GM18526 (cell line): Measurements from ENCODE around the gene MROH7.

Experiments
- POLR2A ChIP-seq: IDR thresholded peaks from 3 replicates; pipeline ENCODE4 v1.6.1; 2011; ENCODE audit not compliant: insufficient read length; ENCODE audit errors: extremely low read depth

Gene MROH7

GRCh38 chr1:54624466-54625464, 16.8 kb upstream of the MROH7 start:
- TF ChIP-seq POLR2A = no peak

DNA sequence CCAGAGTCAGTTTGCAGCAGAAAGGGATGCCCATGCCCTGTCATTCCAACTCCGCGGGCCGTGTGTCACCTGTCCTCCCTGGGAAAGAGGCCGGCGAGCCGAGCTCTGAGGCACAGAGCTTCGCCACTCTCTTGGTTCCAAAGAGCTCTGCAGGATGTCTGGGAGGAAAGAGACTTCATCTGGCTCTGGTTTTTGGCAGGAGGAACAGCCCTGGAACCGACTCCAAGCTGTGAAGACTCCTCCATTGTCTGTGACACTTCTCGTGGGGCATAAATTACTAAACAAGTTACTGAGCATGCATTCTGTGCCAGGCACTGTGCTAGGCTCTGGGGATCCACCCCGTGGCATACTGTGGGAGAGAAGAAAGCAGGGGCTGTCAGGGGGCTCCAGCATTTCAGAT, 14.4 kb upstream of the MROH7 start:
- TF ChIP-seq POLR2A = no peak

- no peak for TF ChIP-seq POLR2A
Measured at GRCh38 chr1:54640361-54640760, 1.2 kb upstream of the MROH7 start.

DNA sequence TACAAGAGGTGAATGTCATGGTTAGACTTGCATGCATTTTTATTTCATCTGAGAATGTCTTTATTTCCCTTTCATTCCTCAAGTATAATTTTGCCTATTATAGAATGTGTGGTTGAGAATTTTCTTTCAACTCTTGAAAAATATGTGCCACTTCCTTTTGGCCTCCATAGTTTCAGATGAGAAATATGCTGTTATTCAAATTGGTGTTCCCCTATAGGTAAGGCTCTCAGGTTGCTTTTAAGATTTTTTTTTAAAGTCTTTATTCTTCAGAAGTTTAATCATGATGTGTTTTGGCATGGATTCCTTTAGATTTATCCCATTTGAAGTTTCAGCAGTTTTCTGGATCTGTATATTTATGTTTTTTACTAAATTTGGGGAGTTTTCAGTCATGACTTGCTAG, 2.1 kb downstream of the MROH7 start:
- no peak for TF ChIP-seq POLR2A

DNA sequence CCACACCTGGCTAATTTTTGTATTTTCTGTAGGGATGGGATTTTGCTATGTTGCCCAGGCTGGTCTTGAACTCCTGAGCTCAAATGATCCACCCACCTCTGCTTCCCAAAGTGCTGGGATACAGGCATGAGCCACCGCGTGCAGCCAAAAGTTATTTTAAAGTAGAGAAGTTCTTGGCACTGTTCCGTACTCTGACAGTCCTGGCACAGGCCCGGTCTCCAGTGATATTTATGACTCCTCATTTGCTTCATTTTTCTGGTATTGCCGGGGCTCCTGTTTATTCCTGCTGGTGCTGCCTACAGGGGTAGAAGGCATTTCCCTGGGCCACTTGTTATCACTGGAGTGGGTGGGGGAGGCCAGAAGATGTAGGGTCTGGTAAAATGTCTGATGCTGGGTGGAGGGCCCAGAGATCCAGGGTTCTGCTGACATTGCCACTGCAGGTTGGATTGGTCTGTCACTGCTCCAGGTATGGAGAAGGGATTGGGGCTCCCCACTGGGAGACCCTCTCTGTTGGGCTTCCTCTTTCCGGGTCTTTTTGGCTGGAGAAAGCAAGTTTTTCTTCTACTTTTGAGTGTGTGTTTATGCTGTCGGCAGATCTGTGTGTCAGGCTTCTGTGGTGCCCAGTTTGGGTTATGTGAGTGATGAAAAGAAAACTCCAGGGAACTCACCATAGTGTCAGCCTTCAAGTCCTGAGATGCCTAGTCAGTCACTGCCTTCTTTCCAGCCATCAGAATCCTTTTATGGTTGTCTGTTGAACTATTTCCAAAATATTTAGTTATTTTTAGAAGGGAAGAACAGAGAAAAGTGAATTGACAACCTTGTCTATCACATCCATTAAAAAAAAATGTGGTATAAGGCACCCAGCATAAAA, 4.5 kb downstream of the MROH7 start:
- no peak for TF ChIP-seq POLR2A

- TF ChIP-seq POLR2A = no peak
Measured at GRCh38 chr1:54649130-54649898, 7.7 kb downstream of the MROH7 start.

DNA sequence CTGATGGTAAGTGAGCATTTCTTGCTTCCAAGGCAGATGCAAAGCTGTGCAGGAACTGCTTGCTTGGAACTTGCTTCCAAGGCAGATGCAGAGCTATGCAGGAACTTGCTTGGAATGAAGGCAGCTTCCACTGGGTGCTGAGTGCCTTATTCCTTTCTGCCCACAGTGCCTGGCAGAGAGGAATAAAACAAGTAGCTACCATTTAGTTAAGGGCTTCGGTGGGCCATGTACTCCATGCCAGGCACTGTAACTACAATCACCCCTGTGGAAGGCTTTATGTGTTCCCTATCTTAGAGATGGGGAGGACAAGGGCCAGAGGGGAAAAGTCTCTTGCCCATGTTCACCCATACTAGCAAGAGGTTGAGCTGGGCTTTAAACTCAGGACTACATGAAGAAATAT, 8.3 kb downstream of the MROH7 start:
- no peak for TF ChIP-seq POLR2A

GRCh38 chr1:54650417-54650816, 8.8 kb downstream of the MROH7 start:
- no peak for TF ChIP-seq POLR2A

DNA sequence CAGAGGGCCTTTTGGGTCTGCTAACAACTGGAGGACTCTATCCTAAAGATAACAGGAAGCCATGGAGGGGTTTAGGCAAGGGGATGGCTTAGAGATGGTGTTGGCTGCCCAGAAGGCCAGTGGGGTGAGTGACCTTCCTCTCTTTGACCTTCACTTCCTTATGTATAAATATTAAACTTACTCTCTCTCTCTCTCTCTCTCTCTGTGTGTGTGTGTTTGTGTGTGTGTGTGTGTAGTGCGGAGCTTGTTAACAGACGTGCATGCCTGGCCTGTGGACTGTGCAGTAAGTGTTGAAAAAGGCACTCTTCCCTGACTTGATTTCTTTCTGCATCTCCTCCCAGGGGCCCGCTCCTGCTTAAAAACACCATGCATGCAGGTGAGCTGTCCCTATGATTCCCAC, 10.0 kb downstream of the MROH7 start:
- no peak for TF ChIP-seq POLR2A

DNA sequence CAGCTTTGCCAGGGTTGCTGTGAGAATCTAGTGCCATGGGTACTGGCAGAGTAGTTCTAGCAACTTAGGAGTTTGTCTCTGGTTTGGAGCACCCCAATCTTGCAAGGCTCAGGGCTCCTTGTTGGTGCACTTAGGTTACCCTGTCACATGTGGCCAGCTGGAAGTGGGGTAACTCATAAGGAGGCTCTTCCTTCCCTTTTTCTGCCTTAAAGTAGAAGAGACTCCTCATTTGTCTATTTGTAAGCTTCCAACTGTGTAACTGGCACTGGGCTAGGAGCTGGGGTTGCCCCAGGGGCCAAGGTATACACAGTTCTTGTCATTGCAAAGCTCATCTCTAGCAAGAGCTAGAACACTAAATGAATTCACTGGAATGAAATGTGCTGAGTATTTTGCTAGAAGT, 10.6 kb downstream of the MROH7 start:
- no peak for TF ChIP-seq POLR2A

DNA sequence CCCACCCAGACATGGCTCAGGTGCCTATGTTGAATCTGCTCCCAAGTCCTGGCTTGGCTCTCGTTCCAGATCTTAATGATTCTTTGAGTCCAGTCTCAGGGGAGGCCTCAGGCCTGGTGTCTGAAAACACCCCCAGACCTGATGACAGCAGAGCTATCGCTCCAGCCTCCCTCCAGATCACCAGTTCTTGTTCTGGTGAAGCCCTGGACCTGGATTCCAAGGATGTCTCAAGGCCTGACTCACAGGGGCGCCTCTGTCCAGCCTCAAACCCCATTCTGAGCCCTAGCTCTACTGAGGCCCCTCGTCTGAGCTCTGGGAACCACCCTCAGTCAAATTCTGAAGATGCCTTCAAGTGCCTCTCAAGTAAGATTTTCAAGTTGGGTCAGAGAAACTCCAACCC, 11.4 kb downstream of the MROH7 start:
- no peak for TF ChIP-seq POLR2A

DNA sequence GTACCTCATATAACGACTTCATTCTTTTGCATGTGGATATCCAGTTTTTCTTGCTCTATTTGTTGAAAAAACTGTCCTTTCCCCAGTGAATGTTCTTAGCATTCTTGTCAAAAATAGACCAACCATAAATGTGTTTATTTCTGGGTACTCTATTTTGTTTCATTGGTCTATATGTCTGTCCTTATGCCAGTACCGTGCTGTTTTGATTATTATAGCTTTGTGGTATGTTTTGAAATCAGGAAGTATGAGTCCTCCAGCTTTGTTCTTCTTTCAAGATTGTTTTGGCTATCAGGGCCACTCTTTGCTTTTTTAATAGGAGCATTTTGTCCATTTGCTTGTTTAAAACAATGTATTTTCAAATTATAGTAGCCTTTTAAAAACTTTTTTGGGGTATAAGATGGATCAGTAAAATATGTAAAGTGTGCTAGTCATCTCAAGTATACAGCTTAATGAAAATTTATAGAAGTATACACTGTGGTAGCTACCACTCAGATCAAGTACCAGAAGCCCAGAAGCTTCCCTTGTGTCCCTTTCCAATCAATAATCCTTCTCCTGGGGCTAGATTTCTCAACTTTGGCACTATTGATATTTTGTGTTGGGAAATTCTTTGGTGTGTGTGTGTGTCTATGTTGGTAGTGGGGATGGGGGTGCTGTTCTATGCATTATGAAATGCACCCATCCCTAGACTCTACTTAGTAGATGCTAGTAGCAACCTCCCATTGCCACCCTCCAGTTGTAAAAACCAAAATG, 16.8 kb downstream of the MROH7 start:
- no peak for TF ChIP-seq POLR2A

DNA sequence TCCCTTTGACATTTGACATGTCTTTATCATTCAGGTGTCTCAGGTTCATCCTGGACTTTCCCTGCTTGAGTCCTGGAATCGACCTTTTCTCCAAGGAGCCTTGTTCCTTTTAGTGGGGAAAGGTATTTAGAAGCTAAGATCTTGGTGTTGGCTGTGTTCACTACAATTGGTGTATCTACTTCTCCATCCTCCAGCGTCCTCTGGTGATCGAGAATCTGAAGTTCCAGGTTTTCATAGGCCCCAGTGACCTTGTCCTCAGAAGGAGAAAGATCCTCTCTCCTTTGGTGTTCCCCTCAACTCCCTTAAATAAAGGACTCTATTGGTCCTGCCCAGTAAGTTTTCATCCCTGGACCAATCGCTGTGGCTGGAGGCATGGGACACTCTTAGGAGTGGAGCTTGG, 22.1 kb downstream of the MROH7 start:
- TF ChIP-seq POLR2A = no peak

DNA sequence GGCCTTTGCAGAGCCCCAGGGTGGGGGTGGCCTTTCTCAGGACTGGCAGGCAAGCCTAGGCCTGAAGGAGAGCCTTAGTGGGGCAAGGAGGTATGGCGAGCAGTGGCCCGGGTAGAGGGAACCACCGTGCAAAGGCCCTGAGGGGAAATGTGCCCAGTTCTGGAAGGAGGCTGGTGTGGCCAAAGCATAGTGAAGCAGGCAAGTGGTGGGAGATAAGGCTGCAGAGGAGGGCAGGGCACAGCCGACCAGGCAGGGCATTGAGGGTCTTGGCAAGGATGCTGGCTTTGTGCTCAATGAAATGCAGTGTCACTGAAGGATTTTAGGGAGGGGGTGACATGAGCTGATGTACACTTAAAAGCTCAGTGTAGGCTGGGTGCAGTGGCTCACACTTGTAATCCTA, 22.8 kb downstream of the MROH7 start:
- TF ChIP-seq POLR2A = no peak
